Activated T-helper 1 cell treated with anti-CD3 and anti-CD28 coated beads, Interleukin-2, amount 50 U/mL, for 16 hours (primary cell): ENCODE results near the gene SPATA33.

ENCODE experiments used
- DNase-seq, 2 donors: peaks; one replicate each; pipeline ENCODE4 v3.0.0-alpha.2; 2020; ENCODE audit warnings: low read depth in 1 of 2, low spot score in 1 of 2

Gene SPATA33

DNA sequence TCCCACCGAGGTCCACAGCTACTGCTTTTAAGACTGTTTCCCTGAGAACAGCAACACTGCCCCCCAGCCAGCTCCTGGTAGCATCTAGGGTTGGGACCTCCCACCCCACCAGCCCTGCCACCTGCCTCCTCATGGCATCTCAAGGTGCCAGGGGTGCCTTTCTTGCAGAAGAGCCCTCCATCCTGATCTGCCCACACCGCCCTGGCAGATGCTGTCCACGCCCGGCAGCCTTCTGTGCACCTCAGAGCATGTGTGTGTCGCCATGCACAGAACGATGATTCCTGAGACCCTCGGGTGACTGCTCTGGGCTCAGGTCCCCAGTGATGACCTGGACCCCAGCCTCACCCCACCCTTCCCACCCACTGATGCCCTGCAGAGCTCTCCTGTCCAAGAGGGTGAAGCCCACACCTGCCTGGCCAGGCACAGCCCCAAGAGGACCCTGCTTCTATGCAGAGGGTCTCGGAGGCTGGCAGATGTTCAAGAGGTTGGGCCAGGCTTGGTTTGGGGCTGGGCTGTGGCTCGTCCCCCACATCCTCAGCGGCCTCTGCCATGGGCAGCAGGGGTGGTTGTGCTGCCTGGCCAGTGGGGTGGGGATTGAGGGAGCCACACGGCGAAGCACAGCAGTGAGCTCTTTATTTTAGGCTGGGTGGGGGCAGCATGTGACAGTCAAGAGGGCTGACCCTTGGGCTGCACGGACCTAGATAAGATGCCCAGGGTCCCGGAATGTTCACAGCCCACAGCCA is 49.1 kb downstream of the SPATA33 start:
- DNase-seq: no peak

- no peak for DNase-seq
These were observed 50.1 kb downstream of the SPATA33 start for GRCh38 chr16:89707695-89708094.

- no peak for DNase-seq
These were observed 50.9 kb downstream of the SPATA33 start for GRCh38 chr16:89708481-89708931.

DNA sequence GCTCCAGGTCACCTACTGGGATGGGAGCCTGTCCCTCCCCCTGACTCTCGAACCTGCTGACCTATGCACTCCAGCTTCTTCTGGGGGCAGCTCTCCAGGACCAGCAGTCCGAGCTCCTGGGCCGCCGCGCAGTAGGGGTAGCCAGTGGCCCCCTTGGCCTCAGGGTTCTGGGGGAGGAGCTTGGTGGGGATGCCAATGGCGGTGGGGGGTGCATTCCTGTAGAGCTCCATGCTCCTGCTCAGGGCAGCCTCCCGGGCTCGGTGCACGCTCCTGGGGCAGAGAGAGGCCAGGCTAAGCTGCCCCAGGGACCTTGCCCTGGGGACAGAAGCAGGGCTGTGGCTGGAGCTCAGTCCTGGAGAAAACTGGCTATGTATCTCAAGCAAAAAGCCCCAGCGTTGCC is 51.5 kb downstream of the SPATA33 start:
- no peak for DNase-seq

- DNase-seq: no peak
These were observed 52.2 kb downstream of the SPATA33 start for GRCh38 chr16:89709716-89710432.

- DNase-seq: no peak
These were observed 53.3 kb downstream of the SPATA33 start for GRCh38 chr16:89710709-89711564.

DNA sequence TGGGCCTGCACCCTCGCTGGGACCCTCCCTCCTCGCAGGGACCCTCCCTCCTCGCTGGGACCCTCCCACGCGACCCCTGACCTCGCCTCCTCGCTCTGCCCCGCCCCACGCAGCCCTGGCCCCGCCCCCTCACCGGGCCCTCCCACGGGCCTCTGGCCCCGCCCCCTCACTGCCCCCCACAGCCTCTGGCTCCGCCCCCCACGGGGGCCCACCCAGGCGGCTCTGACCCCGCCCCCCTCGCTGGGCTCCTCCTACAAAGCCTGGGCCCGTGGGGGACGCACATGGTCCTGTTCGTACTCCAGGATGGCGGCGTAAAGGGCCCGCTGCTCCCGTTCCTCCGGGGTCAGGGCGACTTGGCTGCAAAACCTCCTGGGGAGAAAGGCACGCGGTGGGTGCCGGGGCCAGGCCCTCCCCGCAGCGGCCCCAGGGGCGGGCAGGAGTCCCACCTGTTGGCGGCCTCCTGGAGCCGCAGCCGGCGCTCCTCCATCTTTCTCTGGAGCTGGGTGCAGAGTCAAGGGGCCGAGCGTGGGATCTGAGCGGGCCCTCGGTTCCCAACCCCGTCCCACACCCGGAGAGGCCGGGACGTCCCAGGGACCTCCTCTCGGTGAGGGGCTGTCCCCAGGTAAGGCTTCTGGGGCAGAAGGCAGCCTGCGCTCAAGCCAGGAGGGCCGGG is 54.1 kb downstream of the SPATA33 start:
- DNase-seq: peak; percentile 25 to 64

GRCh38 chr16:89712274-89712781 is 54.7 kb downstream of the SPATA33 start:
- no peak for DNase-seq

GRCh38 chr16:89716493-89716892 is 58.9 kb downstream of the SPATA33 start:
- DNase-seq: no peak

DNA sequence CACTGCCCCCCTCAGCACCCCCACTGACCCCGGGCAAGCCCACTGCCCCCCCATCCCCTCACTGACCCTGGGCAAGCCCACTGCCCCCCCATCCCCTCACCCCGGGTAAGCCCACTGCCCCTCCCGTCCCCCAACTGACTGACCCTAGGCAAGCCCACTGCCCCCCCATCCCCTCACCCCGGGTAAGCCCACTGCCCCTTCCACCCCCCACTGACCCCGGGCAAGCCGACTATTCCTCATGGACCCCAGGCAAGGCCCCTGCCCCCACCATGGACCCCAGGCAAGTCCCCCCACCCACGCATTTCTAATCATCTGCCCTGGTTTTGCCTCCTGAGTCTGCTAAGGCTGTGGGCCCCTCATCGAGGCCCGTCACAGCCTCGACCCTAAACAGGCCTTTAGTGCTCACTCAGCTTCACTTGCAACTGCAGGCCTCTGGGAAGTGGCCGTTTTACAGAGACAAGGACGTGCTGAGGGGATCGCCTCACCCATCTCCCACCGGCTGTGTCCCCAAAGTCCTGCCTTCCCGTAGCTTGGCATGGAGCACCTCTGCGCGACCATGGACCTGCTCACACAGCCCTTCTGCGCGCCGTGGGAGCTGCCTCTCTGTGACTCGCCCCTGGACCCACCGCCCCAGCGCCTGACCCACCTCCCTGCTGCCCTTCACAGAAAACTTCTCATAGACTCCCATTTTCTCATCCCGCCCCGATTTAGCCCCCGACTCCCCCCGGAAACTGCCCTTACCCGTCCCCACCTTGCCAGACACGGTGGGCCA is 59.5 kb downstream of the SPATA33 start:
- DNase-seq: no peak

DNA sequence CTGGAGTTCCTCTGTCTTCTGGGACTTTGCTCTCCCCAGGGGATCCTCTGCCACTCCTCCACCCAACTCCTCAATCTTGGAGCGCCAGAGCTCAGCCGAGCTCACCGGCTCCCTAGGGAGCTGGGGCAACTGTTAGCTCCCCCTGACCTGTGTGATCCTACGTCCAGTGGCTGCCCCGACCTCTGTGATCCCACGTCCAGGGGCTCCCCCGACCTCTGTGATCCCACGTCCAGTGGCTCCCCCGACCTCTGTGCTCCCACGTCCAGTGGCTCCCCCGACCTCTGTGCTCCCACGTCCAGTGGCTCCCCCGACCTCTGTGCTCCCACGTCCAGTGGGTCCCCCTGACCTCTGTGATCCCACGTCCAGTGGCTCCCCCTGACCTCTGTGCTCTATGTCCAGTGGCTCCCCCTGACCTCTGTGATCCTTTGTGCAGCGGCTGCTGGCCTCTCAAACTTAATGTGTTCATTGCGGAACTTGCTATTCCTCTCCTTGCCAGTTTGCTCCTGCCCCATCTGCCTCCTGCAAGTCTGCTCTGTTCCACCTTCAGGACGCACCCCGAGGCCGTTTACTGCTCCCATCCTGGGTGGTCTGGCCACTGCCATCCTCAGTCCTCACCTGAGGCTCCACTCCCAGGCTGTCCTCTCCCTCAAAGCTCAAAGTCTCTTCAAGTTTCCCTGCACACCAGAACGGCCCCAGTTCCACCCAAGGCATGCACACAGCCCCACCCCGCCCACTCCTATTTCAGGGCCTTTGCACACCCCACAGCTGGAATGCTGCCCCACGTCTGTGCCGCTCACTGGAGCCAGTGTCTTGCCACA is 60.3 kb downstream of the SPATA33 start:
- DNase-seq: no peak
